ENCODE results near the gene MIPEP.
A peak's percentile ranks its signal among the peaks of the same experiment; 100 is the strongest.

MIPEP gene

GRCh38 chr13:23680845-23681669, 208.1 kb downstream of the MIPEP start:
- peak; percentile 39 for DNase-seq (ENCODE audit: low read depth in 2 of 2)
